ENCODE measurements around the gene CASKIN1. TPM values are rescaled to one million over a fixed set of nuclear protein-coding genes. Genes with fewer than 3 reads are reported as not detected.

CASKIN1 gene
- polyA plus RNA-seq, 1 donor (not counting 4 experiments of a cell fraction or from before 2014, with no cell fraction given): 0.04 TPM

DNA sequence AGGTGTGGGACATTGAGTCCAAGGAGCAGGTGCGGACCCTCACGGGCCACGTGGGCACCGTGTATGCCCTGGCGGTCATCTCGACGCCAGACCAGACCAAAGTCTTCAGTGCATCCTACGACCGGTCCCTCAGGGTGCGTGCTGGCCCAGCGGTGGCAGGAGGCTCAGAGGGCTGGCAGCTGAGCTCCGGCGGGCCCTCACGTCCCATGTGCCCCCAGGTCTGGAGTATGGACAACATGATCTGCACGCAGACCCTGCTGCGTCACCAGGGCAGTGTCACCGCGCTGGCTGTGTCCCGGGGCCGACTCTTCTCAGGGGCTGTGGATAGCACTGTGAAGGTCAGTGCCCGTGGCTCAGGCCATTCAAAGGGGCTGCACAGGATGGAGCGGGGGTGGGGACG lies 20.4 kb downstream of the CASKIN1 start:
- H2AFZ ChIP-seq (ENCODE audit: control insufficient read depth, low read length): no peak overlapping the region
- no peaks in the 10 kb centered on the region for H4K20me1 ChIP-seq (ENCODE audit: control insufficient read depth, extremely low read depth, insufficient read depth, low read length)
- peaks cover 2% of the 10 kb centered on the region for H3K27me3 ChIP-seq (ENCODE audit: control insufficient read depth, extremely low read depth, insufficient read depth, low read length)
- peaks cover 4% of the 10 kb centered on the region for H3K4me1 ChIP-seq (ENCODE audit: control insufficient read depth, extremely low read depth, insufficient read depth, low read length)
- dilution Hi-C loops (cut with MboI; ENCODE audit: extremely low pct_ligation_motif_present, low sequenced_read_pairs): no loop called here
- H3K9me1 ChIP-seq (ENCODE audit: control insufficient read depth, extremely low read depth, insufficient read depth, low read length): no peaks in the 10 kb centered on the region
- DNase-seq (ENCODE audit: low read depth, low spot score) (no peak), FAIRE-seq (no peak)
- H3K36me3 ChIP-seq (ENCODE audit: control insufficient read depth in 2 of 2, extremely low read depth in 1 of 2, insufficient read depth in 2 of 2, low read length in 2 of 2): peaks cover 21 to 34% of the 10 kb centered on the region in 2 experiments
- no peak overlapping the region for H3K9ac ChIP-seq (ENCODE audit: control insufficient read depth, extremely low read depth, insufficient read depth, low read length)
- no peaks in the 10 kb centered on the region for H3K9me3 ChIP-seq (ENCODE audit: control insufficient read depth, low read depth, low read length)
- H3K27ac ChIP-seq (ENCODE audit: control insufficient read depth, insufficient read depth, low read length): no peak overlapping the region
- no peak overlapping the region for H3K4me2 ChIP-seq (ENCODE audit: control insufficient read depth, extremely low read depth, insufficient read depth, low read depth, low read length)
- TF ChIP-seq, protein P1, sequence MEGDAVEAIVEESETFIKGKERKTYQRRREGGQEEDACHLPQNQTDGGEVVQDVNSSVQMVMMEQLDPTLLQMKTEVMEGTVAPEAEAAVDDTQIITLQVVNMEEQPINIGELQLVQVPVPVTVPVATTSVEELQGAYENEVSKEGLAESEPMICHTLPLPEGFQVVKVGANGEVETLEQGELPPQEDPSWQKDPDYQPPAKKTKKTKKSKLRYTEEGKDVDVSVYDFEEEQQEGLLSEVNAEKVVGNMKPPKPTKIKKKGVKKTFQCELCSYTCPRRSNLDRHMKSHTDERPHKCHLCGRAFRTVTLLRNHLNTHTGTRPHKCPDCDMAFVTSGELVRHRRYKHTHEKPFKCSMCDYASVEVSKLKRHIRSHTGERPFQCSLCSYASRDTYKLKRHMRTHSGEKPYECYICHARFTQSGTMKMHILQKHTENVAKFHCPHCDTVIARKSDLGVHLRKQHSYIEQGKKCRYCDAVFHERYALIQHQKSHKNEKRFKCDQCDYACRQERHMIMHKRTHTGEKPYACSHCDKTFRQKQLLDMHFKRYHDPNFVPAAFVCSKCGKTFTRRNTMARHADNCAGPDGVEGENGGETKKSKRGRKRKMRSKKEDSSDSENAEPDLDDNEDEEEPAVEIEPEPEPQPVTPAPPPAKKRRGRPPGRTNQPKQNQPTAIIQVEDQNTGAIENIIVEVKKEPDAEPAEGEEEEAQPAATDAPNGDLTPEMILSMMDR (optimal IDR thresholded peaks at IDR 0.05 in 1 of 3, IDR thresholded peaks at IDR 0.05 in 1 of 3, conservative IDR thresholded peaks at IDR 0.05 in 1 of 3; ENCODE audit: extremely low read depth in 1 of 3, insufficient read depth in 2 of 3, low read length in 3 of 3): no peak
- TF ChIP-seq EZH2 (IDR thresholded peaks at IDR 0.05; ENCODE audit: low read length): no peak
- no peak overlapping the region for H3K4me3 ChIP-seq (ENCODE audit: control insufficient read depth in 2 of 3, extremely low read depth in 1 of 3, insufficient read depth in 2 of 3, low read depth in 1 of 3, low read length in 3 of 3)
- H3K79me2 ChIP-seq (ENCODE audit: control insufficient read depth, insufficient read depth, low read length): no peaks in the 10 kb centered on the region

DNA sequence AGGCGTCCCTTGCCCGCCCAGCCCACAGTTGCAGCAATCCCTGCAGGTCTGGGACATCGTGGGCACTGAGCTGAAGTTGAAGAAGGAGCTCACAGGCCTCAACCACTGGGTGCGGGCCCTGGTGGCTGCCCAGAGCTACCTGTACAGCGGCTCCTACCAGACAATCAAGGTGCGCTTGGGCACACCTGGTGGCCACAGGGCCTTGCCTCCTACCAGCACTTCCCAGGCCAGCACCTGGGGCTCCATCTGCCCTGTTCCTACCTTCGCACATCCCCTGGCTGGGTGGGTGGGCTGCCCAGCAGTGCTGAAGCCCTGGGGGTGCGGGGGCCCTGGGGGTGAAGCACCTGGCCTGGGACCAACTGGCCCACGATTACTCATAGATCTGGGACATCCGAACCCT lies 21.0 kb downstream of the CASKIN1 start:
- peaks cover 4% of the 10 kb centered on the region for H3K4me1 ChIP-seq (ENCODE audit: control insufficient read depth, extremely low read depth, insufficient read depth, low read length)
- no peaks in the 10 kb centered on the region for H3K79me2 ChIP-seq (ENCODE audit: control insufficient read depth, insufficient read depth, low read length)
- H3K9ac ChIP-seq (ENCODE audit: control insufficient read depth, extremely low read depth, insufficient read depth, low read length): no peak overlapping the region
- H3K9me1 ChIP-seq (ENCODE audit: control insufficient read depth, extremely low read depth, insufficient read depth, low read length): no peaks in the 10 kb centered on the region
- H3K27me3 ChIP-seq (ENCODE audit: control insufficient read depth, extremely low read depth, insufficient read depth, low read length): peaks cover 2% of the 10 kb centered on the region
- no peak overlapping the region for H3K4me3 ChIP-seq (ENCODE audit: control insufficient read depth in 2 of 3, extremely low read depth in 1 of 3, insufficient read depth in 2 of 3, low read depth in 1 of 3, low read length in 3 of 3)
- no peak for FAIRE-seq
- no peaks in the 10 kb centered on the region for H3K9me3 ChIP-seq (ENCODE audit: control insufficient read depth, low read depth, low read length)
- no peak overlapping the region for H2AFZ ChIP-seq (ENCODE audit: control insufficient read depth, low read length)
- H4K20me1 ChIP-seq (ENCODE audit: control insufficient read depth, extremely low read depth, insufficient read depth, low read length): no peaks in the 10 kb centered on the region
- H3K4me2 ChIP-seq (ENCODE audit: control insufficient read depth, extremely low read depth, insufficient read depth, low read depth, low read length): no peak overlapping the region
- dilution Hi-C loops (cut with MboI; ENCODE audit: extremely low pct_ligation_motif_present, low sequenced_read_pairs): no loop called here
- peaks cover 21 to 34% of the 10 kb centered on the region in 2 experiments for H3K36me3 ChIP-seq (ENCODE audit: control insufficient read depth in 2 of 2, extremely low read depth in 1 of 2, insufficient read depth in 2 of 2, low read length in 2 of 2)
- no peak for TF ChIP-seq EZH2 (IDR thresholded peaks at IDR 0.05; ENCODE audit: low read length)
- TF ChIP-seq, protein P1 (optimal IDR thresholded peaks at IDR 0.05 in 1 of 3, IDR thresholded peaks at IDR 0.05 in 1 of 3, conservative IDR thresholded peaks at IDR 0.05 in 1 of 3; ENCODE audit: extremely low read depth in 1 of 3, insufficient read depth in 2 of 3, low read length in 3 of 3): no peak
- DNase-seq (ENCODE audit: low read depth, low spot score): no peak
- H3K27ac ChIP-seq (ENCODE audit: control insufficient read depth, insufficient read depth, low read length): no peak overlapping the region

Measured in keratinocyte (primary cell).